OCI-LY3 (cell line): ENCODE data around the gene DPYD.

Source experiments
- CTCF ChIP-seq: fragments of 200-600, 300-600 bp; sonication (generic); IDR thresholded peaks from 2 replicates; pipeline ENCODE4 v1.5.1; 2014; ENCODE audit warnings: antibody characterized with exemption, low read length, low read depth
- EZH2phosphoT487 ChIP-seq: fragments of 200-600 bp; shearing (Covaris generic); IDR thresholded peaks from 2 replicates; pipeline ENCODE4 v1.6.1; 2018; ENCODE audit warnings: antibody characterized with exemption, mixed run types, low read depth

GRCh38 chr1:97538113-97538512, 382.7 kb downstream of the DPYD start:
- TF ChIP-seq CTCF (no peak), EZH2phosphoT487 (no peak)
